Effector CD8-positive, alpha-beta T cell (primary cell): ENCODE measurements around the gene TXNDC17.
"Not testable (repeated sequence)": the region's sequence is repeated elsewhere in the genome, so short reads cannot be mapped to it uniquely, and the experiment has no call there.

Experiments
- DNase-seq: peaks from one replicate; lab custom pipeline; 2025; lab: John Stamatoyannopoulos, UW

Gene TXNDC17

DNA sequence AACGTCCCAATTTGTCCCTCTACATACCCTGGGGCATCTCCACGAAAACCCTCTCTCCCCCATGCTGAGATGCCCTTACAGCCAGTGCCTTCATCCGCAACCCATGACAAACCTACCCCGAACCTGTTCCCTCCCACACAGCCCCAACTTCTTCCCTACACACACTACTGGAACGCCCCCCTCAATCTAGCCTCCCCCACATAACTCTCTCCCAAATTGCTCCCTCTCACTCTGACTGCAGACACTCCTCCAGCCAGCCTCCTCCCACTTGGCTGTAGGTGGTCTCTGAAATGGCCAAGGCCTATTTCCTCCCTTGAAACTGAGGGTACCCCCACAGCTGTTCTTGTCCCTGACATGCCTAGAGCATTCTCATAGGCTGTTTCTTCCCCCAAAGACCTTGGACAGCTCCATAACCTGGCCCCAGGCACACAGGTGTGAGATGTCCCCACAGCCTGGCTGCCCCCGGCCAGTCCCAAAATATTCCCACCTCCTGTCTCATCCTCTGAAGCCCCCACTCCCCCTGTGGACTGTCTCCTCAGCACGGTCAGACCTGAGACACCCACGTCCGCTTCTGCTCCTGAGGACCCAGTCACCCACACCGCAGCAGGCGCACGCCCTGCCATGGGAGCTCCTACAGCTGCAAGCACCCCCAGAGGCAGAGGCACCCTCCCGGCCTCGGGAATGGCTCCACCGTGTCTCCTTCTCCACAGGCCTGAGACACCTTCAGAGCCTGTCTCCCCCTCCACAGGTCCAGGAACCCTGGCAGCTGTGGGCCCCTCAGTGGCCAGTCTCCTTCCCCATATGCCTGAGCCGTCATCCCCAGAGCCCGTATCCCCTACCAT, 4.0 kb upstream of the TXNDC17 start:
- DNase-seq = no peak

DNA sequence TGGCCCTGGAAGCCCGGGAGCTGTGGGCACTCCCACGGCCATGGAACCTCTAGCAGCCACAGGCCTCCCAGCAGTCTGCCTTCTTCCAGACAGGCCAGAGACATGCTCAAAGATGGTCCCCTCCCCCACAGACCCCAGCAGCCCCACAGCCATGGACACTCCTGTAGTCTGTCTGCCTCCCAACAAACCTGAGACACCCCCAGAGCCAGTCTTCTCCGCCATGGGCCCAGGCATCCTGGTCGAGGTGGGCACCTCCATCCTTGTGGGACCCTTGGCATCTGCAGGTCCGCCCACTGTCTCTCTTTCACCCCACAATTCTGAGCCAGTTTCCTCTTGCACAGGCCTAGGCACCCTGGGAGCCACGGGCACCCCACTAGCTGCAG, 3.4 kb upstream of the TXNDC17 start:
- no peak for DNase-seq

DNA sequence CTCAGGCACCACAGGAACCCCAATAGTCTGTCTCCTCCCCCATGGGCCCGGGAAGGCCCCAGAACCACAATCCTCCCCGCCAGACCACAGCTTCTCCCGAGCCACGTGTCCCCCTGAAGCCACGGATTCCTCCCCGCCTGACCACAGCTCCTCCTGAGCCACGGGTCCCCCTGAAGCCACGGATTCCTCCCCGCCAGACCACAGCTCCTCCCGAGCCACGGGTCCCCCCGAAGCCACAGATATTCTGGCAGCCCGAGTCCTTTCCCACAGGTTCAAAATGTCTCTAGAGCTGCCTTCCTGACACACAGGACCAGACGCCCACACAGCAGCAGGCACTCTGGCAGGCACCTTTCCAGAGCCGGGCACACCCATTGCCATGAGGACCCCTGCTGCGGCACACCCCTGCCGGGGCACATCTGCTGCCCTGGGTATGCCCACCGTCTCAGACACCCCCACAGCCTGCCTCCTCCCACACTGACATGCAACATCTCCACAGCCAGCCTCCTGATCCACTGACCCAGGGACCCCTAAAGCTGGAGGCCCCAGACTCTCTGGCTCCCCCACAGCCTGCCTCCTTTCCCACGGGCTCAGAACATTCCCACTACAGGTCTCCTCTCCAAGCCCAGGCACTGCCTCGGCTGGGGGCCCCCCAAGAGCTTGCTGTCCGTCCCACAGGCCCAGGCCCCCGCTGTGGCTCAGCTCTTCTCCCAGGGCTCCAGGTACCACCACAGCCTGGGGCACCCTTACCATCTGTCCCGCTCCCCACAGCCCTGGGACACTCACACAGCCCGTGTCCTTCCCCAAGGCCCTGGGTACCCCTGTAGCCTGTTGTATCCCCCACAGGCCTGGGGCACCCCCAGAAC, 2.6 kb upstream of the TXNDC17 start:
- no peak for DNase-seq

DNA sequence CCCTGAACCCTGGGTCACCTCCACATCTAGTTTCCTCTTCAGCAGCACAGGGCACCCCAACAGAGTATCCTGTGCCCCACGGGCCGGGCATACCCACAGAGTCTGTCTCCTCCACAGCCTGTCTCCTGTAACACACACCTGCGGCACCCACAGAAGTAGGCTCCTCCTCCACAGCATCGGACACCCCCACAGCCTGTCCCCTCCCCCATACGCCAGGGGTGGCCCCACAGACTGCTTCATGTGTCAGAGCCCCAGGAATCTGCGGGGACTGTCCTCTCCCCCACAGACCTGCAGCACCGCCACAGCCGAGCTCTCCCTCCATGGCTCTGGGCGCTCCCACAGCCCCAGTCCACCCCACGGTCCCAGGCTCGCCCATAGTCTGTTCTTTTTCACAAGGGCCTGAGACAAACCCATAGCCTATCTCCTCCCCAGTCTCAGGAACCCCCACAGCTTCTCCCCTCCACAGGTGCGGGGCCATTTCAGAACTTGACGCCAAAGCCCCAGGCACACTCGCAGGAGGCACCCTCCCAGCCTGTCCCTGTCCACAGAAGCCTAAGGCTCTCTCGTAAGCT, 1.8 kb upstream of the TXNDC17 start:
- DNase-seq = no peak

DNA sequence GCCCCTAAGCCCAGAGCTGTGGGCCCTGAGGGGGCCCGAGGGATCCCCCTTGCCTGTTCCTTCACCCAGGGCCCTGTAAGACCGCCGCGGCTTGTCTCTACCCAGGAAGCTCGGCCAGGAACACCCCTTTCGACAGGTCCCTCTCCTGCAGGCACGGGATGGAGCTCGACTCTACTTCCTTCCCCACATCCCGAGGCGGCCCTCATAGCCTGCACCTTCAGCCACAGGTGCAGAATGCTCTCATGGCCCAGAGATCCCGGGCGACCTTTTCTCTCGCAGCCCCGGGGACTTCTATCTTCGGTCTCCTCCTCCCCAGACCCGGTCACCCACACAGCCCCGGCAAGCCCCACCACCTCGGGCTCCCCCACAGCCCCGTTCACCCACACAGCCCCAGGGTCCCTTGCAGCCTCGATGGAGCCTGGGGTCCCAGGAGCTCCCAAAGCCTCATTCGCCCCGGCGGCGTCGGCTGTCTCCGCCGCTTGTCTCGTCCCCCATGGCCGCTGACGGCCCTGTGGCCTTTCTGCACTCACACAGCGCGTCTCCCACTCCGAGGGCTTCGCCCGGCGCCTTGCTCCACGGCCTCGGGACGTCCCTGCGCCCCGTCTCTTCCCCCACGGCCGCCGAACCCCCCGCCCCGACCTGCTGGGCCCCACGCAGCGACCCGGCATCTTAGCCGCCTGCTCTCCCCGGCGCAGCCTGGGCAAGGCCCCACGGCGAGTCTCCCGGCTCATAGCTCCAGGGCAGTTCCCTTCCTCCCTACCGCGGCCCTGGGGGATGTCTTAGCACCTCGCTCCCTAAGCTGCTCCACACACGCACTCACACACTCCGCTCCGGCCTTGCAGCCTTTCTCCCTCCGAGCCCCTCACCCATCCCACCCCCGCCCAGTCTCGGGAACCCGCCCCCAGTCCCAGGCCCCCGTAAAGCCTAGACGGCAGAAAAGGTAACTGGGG, 999 bp upstream of the TXNDC17 start:
- peak; percentile 16 for DNase-seq

DNA sequence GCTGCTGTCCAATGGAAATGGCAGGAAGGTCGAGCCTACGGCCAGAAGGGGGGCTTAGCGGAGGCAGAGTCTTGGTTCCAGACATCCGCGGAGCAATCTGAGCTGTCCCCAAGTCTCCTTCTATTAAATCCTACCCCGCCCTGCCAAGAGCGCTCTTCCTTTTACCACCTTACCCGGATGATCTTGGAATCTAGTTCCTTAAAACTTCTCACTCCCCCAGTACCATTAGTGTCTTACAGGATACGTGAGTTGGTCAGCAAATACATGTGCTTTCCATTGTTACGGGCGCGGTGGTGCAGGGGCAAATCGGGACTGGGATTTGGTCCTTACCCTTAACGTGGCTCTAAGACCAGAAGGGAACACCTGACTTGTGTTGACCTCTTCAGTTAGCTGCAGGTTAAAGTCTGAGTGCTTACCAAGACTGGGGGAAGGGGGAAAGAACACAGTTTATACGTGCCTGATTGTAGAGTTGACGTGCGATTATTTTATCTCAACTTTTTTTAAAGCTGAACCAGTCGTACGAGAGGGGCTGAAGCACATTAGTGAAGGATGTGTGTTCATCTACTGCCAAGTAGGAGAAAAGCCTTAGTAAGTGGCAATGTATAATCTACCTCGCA, 495 bp downstream of the TXNDC17 start:
- DNase-seq = no peak

DNA sequence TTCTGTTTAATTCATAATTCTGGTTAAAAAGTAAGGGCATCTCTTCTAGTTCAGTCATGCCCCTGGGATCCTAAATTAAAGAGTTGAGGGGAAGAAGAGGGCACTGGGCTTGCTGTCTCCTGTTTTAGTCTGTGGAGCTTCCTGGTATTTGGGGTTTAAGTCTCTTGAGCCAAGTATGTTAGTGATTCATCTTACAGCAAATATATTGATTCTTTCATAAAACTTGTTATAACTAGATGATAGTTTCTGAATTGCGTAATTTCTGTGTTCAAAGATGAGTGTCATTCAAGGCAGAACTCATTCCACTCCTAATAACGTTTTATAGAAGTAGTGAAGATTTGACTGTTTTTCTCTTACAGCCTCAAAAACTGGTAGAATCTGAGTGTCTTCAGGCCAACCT, 1.7 kb downstream of the TXNDC17 start:
- no peak for DNase-seq

DNA sequence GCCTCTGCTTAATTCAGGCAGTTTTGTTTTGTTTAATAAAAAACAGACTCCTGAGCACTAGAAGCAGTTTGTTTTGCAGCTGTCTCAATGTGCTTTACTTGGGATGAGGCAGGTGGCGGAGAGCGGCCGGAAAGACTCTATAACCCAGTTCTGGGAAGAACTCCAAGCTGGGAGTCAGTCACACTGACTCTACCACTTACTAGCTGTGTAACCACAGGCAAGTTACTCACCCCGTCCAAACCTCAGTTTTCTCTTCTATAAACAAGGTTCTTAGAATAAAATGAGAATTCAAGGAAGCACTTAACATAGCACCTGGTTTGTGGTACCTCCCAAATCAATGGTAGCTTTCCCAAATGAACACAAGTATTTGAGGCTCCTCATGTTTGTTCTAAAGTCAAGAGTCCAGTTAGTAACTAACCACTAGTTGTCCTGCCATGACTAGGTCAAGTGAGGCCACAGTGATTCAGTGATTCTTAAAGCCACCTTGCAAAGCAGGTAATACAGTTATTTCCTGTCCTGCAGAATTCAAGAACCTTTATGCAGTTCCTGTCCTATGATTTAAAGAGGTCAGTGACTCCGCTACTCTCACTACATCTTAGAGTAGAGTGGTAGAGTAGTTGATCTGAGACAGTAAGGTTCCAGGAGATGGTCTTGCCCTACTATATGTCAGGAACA, 2.7 kb downstream of the TXNDC17 start:
- no peak for DNase-seq

DNA sequence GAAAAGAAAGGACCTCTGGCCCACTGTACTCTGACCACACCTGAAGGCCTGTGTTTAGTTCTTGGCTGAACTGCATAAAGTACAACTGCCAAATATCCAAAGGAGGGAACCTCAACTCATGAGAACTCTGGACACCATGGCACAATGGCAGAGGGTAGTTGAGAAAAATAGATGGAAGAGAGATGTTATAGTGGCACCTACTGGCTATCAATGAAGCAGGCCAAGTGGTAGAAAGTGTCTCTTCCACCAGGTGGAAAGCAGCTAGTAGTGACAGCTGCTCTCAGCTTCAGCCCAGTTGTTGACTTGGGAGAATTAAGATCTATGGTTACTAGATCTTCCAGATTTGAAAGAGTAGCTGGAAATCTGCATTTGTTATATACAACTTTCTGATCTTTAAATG, 7.3 kb downstream of the TXNDC17 start:
- DNase-seq = no peak

DNA sequence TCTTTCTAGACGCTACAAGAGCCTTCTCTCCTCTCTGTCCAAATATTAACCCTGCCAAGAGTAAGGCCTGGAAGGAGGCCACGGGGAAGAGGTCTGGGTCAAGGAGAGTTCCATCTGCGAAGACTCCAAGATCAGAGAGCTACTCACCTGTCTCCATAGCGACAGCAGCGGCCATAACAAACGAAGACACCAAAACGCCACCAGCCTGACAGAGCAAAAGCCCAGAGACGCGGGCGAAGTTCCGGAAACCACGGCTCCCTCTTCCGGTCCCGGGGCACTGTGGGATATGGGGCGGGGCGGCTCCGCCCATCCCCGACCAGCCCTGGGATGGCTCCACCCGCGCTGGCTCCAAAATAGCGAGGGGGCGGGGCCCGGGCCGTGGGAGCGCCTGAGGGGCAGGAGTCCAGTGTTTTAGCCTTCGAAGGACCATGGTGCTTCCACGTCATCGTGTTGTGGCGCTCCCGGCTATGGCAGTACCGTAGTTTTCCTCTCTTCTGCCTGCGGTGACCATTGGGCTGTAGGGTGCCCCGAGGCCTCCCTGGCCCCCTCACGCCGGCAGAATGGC, 10.6 kb downstream of the TXNDC17 start, which contains the start of the genes C17orf100 and MED31:
Gene C17orf100, plus strand, starts transcription at position 409 of the 565 bp plus-strand sequence. Its CDS starts 152 bp downstream, at position 561.
Gene MED31, minus strand, starts transcription at position 252 of the 565 bp plus-strand sequence. Its CDS starts 77 bp downstream, at position 175.
- peak; percentile 88 for DNase-seq

DNA sequence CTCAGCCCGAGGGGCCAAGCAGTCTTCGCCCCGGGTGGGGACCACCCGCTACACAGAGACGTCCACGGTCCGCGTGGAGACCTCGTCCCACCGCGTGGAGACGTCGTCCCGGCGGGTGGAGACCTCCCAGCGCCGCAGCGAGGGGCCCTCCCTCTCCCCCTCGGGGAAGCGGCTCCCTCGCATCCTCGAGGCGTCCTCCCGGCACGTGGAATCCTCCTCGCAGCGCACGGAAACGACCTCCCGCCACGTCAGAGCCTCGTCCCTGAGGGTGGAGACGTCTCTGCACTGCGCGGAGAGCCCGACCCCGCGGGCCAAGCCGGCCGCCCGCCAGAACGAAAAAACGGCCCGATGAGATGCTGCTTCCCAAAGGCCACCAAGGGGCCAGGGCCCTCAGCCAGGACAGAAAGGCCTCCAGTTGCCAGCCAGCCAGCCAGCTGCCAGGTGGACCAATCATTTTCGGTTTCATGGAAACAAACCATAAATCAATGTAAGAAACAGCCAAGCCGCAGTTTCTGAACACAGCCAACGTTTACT, 11.1 kb downstream of the TXNDC17 start:
- peak; percentile 26 for DNase-seq

DNA sequence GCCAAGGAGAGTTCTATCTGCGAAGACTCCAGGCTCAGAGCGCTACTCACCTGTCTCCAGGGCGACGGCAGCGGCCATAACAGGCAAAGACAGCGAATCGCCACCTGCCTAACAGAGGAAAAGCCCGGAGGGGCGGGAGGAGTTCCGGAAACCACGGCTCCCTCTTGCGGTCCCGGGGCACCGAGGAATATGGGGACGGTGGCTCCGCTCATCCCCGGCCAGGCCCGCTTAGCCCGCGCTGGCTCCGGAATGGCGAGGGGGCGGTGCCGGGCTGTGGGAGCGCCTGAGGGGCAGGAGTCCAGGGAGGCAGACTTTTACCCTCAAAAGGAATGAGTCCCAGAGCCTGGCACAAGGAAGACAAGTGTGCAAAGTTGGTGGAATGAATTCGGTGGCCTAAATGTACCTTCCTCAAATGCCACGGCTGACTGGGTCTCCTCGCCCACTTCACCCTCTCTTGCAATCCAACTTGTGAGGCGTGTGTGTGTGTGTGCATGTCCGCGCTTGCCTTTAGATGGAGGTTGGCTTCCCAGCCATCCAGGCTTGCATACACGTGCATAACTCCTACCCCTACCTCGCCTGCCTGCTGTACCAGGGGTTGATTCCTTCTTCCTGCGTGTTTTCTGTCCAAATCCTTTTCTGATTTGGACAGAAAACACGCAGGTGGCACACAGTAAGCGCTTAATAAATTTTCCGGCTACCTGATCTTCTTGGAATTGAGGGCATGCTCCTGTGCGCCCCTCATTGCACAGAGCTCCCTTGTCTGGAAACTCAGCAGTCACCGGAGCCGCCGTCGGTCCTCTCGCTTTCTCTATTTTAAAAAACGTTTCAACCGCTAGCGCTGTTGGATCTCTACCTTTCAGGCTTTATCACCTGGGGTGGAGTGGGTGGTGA, 14.2 kb downstream of the TXNDC17 start:
- DNase-seq = no peak

DNA sequence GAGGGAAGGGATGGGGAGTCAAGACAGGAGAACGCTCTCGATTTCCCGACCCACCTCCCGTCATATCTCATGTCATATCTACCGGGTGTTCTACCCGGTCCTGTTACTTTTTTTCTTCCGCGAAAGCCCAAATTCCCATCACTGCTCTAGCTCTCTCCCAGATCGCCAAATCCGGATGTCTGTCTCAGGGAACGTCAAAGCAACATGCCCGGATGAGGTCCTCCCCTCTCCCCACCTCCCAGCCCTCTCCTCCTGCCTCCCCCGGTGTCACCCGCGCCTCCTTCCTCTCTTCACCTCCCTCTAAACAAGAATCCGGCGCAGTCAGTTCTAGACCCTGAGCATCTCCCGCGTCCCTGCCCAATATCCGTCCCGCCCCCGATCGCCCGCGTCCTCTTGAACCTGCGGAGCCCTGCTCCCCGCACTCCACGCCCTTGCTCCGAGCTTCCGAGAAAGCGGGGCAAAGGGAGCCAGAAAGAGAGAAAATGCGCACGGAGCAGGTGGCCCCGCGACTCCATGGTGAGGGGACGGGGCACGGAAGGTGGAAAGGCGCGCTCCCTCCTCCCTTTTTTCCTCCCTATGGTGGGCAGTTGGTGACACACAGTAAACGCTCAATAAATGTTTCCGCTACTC, 15.0 kb downstream of the TXNDC17 start:
- DNase-seq = not testable (repeated sequence)

DNA sequence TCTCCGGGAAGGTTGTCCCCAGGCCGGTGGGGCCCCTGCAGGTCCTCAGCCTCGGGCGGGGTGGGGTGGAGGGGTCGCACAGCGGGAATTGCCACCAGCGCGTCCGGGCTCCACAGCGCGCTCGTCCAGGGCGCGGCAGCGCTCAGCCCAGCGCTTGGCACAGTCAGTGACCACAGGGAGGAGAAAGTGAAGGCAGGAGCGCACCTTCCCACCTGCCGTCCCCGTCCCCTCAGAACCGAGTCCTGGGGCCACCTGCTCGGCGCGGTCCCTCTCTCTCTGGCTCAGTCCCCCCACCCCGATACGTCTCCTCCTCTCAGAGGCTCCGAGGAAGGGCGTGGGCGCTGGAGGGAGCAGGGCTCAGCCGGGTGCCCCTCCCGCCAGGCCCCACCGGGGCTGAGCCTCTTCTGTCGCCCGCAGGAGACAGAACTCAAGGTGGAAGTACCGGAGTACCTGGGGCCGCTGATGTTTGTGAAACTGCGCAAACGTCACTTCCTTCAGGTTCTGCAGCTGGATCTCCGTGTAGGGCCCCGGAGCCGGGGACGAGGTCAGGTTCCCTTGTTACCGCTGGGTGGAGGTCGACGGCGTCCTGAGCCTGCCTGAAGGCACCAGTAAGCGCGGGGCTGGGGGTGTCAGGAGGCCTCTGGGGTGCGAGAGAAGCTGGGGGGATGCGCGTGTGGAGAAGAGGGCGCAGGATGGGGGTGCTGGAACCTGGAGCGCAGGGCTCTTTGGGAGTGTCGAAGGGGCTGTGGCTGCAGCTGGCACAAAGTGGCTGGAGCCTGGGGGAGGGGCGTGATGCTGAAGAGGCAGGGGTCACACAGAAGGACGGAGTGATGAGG, 16.2 kb downstream of the TXNDC17 start:
- DNase-seq = peak; percentile 21

DNA sequence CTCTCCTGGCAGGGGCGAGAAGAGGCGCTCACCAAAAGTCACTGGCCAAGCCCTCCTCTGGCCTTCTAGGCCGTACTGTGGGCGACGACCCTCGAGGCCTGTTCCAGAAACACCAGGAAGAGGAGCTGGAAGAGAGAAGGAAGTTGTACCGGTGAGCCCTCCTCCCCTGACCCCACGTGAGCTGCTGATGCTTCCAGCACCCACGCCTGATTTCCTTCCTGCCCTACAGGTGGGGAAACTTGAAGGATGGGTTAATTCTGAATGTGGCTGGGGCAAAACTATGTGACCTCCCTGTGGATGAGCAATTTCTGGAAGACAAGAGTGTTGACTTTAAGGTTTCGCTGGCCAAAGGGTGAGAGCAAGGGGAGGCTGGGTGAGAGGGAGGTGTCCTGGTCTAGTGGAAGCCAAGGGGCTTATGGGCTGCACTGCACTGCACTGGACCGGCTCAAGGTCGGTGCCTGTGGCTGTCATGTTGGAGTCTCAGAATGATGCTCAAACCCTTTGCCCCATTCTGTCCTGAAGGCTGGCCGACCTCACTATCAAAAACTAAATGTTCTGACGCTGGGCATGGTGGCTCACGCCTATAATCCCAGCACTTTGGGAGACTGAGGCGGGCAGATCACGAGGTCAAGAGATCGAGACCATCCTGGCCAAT, 16.9 kb downstream of the TXNDC17 start:
- no peak for DNase-seq

DNA sequence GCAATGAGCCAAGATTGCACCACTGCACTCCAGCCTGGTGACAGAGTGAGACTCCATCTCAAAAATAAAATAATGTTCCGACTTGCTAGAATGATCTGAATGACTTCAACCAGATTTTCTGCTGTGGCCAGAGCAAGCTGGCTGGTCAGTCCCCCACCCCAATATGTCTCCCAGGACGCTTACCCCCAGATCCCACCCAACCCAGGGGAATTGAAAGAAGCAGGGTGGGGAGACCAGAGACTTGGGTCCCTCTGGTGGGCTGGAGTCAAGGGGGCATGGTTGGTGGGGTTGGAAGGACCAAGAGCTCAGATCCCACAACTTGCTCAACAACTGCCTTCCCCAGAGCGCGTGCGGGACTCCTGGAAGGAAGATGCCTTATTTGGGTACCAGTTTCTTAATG, 17.6 kb downstream of the TXNDC17 start:
- not testable (repeated sequence) for DNase-seq

DNA sequence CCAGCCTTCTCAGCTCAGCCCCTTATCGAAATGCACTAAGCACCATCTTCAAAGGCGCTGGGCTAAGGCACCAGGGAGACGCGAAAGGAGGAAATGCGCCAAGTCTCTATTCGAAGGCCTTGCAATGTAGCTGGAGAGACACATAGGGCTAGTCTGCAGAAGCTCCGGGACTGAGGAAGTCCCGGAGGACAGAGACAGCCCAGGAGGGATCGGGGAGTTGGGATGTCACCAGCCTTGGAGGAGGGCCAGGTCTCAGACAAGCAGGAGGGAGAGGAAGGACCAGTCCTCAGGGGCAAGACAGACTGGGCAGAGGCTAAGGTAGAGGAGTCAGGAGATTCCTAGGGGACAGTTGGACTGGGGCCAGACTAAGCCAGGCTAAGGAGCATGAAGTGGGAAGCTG, 19.2 kb downstream of the TXNDC17 start:
- no peak for DNase-seq
